Measurements from ENCODE around the gene ASGR2.

GRCh38 chr17:7111784-7112509 is 2.7 kb downstream of the ASGR2 start:
- TF ChIP-seq CTCF (IDR thresholded peaks at IDR 0.05 in 4 of 5, conservative IDR thresholded peaks at IDR 0.05 in 1 of 5) (no peak), POLR2A (IDR thresholded peaks at IDR 0.05) (no peak)
